Keratinocyte (primary cell): ENCODE results near the gene BAZ1B. TPM values are rescaled to one million over a fixed set of nuclear protein-coding genes. Genes with fewer than 3 reads are reported as not detected.
"Not testable (repeated sequence)": the region's sequence is repeated elsewhere in the genome, so short reads cannot be mapped to it uniquely, and the experiment has no call there.

Source experiments
- DNase-seq: peaks from one replicate; pipeline ENCODE4 v3.0.0-alpha.2; 2011; ENCODE audit warnings: low read depth, missing footprints, low spot score
- FAIRE-seq: peaks from 2 replicates; lab custom pipeline; 2011; peaks lifted over from hg19 to GRCh38; lab: Jason Lieb, UNC
- H2AFZ ChIP-seq: 2 replicates; pipeline ENCODE4 v1.6.0; 2012; ENCODE audit warnings: low read length, control low read depth, inconsistent platforms; ENCODE audit not compliant: control insufficient read depth
- H3K27ac ChIP-seq: 2 replicates; pipeline ENCODE4 v1.5.1; 2011; ENCODE audit warnings: low read length; ENCODE audit not compliant: control insufficient read depth, insufficient read depth
- H3K27me3 ChIP-seq: 3 replicates; pipeline ENCODE4 v1.6.0; 2011; ENCODE audit warnings: low read length; ENCODE audit not compliant: control insufficient read depth, insufficient read depth; ENCODE audit errors: extremely low read depth
- H3K36me3 ChIP-seq, 2 experiments: 2 replicates in 1 of 2; 3 replicates in 1 of 2; pipeline ENCODE4 v1.5.1; 2011; ENCODE audit warnings: low read length in 2 of 2, mild to moderate bottlenecking in 1 of 2; ENCODE audit not compliant: control insufficient read depth in 2 of 2, insufficient read depth in 2 of 2; ENCODE audit errors: extremely low read depth in 1 of 2
- H3K4me1 ChIP-seq: 3 replicates; pipeline ENCODE4 v1.5.1; 2011; ENCODE audit warnings: low read length; ENCODE audit not compliant: control insufficient read depth, insufficient read depth; ENCODE audit errors: extremely low read depth
- H3K4me2 ChIP-seq: 3 replicates; pipeline ENCODE4 v1.6.0; 2011; ENCODE audit warnings: low read depth, low read length; ENCODE audit not compliant: control insufficient read depth, insufficient read depth; ENCODE audit errors: extremely low read depth
- H3K4me3 ChIP-seq, 3 experiments: fragments of 200-600 bp in 1 of 3; sonication (generic) in 1 of 3; 2 replicates in 2 of 3; 3 replicates in 1 of 3; pipeline ENCODE4 v1.5.1; 2011 to 2016; ENCODE audit warnings: low read length in 3 of 3, mild to moderate bottlenecking in 3 of 3, control low read depth in 2 of 3, inconsistent platforms in 1 of 3, low read depth in 1 of 3, mixed read lengths in 1 of 3, mixed run types in 1 of 3, moderate library complexity in 1 of 3; ENCODE audit not compliant: control insufficient read depth in 2 of 3, insufficient read depth in 2 of 3; ENCODE audit errors: extremely low read depth in 1 of 3
- H3K79me2 ChIP-seq: 2 replicates; pipeline ENCODE4 v1.6.0; 2012; ENCODE audit warnings: low read length; ENCODE audit not compliant: control insufficient read depth, insufficient read depth
- H3K9ac ChIP-seq: 3 replicates; pipeline ENCODE4 v1.6.0; 2011; ENCODE audit warnings: low read length; ENCODE audit not compliant: control insufficient read depth, insufficient read depth; ENCODE audit errors: extremely low read depth
- H3K9me1 ChIP-seq: 3 replicates; pipeline ENCODE4 v1.6.0; 2011; ENCODE audit warnings: low read length; ENCODE audit not compliant: control insufficient read depth, insufficient read depth; ENCODE audit errors: extremely low read depth
- H3K9me3 ChIP-seq: 2 replicates; pipeline ENCODE4 v1.5.1; 2012; ENCODE audit warnings: low read depth, low read length; ENCODE audit not compliant: control insufficient read depth
- H4K20me1 ChIP-seq: 3 replicates; pipeline ENCODE4 v1.6.0; 2011; ENCODE audit warnings: low read length; ENCODE audit not compliant: control insufficient read depth, insufficient read depth; ENCODE audit errors: extremely low read depth
- EZH2 ChIP-seq: IDR thresholded peaks from one replicate; pipeline ENCODE4 v1.6.1; 2012; ENCODE audit warnings: inconsistent platforms, mild to moderate bottlenecking, low read length, moderate library complexity
- dilution Hi-C: fragments of 300-500 bp; cut with MboI; formaldehyde crosslinking; loops from one replicate; pipeline ENCODE4 v1.7.0; 2020; ENCODE audit warnings: low sequenced_read_pairs; ENCODE audit not compliant: extremely low pct_ligation_motif_present
- polyA plus RNA-seq, 5 experiments: library from polyadenylated mRNA; depleted of rRNA in 3 of 5; stranded (reverse) in 3 of 5; stranded (forward) in 1 of 5; unstranded in 1 of 5; fragments of >200 nt; gene quantifications; 1 replicate in 1 of 5; 2 replicates in 3 of 5; 3 replicates in 1 of 5; pipeline versions ENCODE4 v1.2.1 to v1.2.3, GENCODE V29; 2011 to 2012; ENCODE audit warnings: missing spikeins in 2 of 5, low read depth in 1 of 5, low replicate concordance in 1 of 5
- TF ChIP-seq, protein P1 (sequence below), 3 experiments: IDR thresholded peaks in 1 of 3; conservative IDR thresholded peaks in 1 of 3; optimal IDR thresholded peaks in 1 of 3; 2 replicates in 2 of 3; 3 replicates in 1 of 3; pipeline versions ENCODE3 to v1.5.1; 2011; ENCODE audit warnings: low read length in 3 of 3, mild to moderate bottlenecking in 3 of 3, moderate library complexity in 2 of 3, control low read depth in 1 of 3, inconsistent platforms in 1 of 3; ENCODE audit not compliant: insufficient read depth in 2 of 3; ENCODE audit errors: extremely low read depth in 1 of 3

Gene BAZ1B
- polyA plus RNA-seq, 1 donor (not counting 4 experiments of a cell fraction or from before 2014, with no cell fraction given): 24.3 TPM

DNA sequence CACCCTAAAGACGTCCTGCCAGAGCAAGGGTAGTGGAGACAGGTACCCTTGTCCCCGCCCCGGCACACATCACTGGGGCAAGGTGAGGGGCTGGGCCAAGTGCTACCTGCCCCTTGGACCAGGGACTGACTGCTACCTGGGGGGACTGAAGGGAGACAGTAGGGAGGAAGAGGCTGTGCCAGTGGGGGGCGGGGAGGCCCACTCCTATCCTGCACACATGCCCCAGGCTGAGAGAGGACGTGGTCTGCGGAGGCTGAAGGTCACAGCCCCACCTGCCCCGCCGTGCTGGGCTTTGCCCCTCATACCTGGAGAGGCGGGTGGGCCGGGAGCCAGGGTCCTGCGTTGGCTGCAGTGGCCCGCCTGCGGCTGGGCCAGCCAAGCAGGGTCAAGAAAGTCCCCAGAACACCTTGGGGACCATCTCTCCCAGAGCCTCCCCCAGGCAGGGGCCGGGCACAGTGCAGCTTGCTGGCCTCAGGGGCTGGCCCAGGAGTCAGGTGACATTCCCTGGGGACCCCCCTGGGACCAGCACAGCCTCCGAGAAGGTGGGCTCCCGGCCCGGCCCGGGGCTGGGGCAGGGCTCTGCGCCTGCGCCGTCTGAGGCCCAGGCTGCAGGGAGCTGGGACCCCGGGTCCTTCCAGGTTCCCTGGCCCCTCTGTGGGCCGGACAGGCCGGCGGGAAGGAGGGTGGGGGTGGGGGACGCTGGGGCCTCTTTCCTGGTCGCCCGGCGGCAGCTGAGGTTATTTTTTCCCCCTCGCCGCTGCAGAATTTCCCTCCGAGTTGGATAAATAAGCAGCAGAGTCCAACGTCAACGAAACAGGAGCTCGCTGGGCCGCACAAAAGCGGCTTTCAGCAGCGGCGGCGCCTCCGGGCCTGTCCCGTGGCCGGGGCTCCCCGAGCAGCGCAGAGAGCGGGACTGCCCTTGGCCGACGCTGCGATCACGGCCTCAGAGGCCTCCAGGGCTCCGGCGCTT lies 98.3 kb downstream of the BAZ1B start:
- Histone ChIP-seq H3K4me2 (no peak overlapping the region), H3K27me3 (peaks cover 3% of the 10 kb centered on the region), H3K9me3 (no peaks in the 10 kb centered on the region), H3K9me1 (no peaks in the 10 kb centered on the region), H3K36me3 (no peaks in the 10 kb centered on the region), H3K4me1 (no peaks in the 10 kb centered on the region), H3K79me2 (no peaks in the 10 kb centered on the region), H3K9ac (no peak overlapping the region), H3K27ac (no peak overlapping the region), H4K20me1 (no peaks in the 10 kb centered on the region), H3K4me3 (no peak overlapping the region), H2AFZ (no peak overlapping the region)
- DNase-seq (no peak), FAIRE-seq (no peak)
- dilution Hi-C loops: no loop called here
- TF ChIP-seq, protein P1, sequence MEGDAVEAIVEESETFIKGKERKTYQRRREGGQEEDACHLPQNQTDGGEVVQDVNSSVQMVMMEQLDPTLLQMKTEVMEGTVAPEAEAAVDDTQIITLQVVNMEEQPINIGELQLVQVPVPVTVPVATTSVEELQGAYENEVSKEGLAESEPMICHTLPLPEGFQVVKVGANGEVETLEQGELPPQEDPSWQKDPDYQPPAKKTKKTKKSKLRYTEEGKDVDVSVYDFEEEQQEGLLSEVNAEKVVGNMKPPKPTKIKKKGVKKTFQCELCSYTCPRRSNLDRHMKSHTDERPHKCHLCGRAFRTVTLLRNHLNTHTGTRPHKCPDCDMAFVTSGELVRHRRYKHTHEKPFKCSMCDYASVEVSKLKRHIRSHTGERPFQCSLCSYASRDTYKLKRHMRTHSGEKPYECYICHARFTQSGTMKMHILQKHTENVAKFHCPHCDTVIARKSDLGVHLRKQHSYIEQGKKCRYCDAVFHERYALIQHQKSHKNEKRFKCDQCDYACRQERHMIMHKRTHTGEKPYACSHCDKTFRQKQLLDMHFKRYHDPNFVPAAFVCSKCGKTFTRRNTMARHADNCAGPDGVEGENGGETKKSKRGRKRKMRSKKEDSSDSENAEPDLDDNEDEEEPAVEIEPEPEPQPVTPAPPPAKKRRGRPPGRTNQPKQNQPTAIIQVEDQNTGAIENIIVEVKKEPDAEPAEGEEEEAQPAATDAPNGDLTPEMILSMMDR (optimal IDR thresholded peaks at IDR 0.05 in 1 of 3, IDR thresholded peaks at IDR 0.05 in 1 of 3, conservative IDR thresholded peaks at IDR 0.05 in 1 of 3; ENCODE audit: extremely low read depth in 1 of 3, insufficient read depth in 2 of 3, low read length in 3 of 3): no peak
- TF ChIP-seq EZH2: no peak

DNA sequence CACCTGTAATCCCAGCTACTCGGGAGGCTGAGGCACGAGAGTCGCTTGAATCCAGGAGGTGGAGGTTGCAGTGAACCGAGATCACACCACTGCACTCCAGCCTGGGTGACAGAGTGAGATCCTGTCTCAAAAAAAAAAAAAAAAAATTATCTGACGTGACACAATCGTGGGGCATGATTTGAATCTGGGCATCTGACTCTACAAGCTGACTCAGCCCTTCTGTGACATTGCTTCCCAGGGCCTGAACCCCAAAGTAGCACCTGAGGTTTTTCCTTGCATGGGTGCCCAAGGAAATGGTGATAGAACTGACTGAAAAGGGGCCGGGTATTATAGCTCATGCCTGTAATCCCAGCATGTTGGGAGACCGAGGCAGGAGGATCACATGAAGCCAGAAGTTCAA lies 101.5 kb downstream of the BAZ1B start:
- FAIRE-seq, H2AFZ ChIP-seq, H3K27me3 ChIP-seq, H3K79me2 ChIP-seq, H4K20me1 ChIP-seq, H3K9ac ChIP-seq, H3K4me3 ChIP-seq, H3K4me1 ChIP-seq, H3K9me1 ChIP-seq, H3K4me2 ChIP-seq, H3K36me3 ChIP-seq, dilution Hi-C loops, DNase-seq, H3K9me3 ChIP-seq, H3K27ac ChIP-seq: not testable (repeated sequence)

DNA sequence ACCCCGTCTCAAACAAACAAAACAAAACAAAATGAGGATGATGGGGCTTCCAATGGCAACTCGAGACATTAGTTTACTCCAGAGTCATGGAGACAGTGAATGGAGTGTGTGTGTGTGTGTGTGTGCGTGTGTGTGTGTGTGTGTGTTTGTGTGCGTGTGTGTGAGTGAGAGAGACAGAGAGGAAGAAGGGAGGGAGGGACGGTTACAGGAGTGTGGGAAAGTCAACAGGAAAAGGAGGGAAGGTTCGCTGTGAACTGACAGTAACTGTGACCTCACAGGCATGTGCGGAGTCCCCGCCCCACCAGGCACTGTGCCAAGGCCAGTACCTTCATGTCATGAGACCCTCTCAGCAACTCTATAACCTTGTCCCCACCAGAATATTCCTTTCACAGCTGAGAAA lies 102.1 kb downstream of the BAZ1B start:
- H3K4me1 ChIP-seq, H3K4me3 ChIP-seq, H3K4me2 ChIP-seq, H2AFZ ChIP-seq, FAIRE-seq, H4K20me1 ChIP-seq, H3K9ac ChIP-seq, H3K36me3 ChIP-seq, H3K9me1 ChIP-seq, H3K27me3 ChIP-seq, dilution Hi-C loops, H3K27ac ChIP-seq, H3K79me2 ChIP-seq, H3K9me3 ChIP-seq, DNase-seq: not testable (repeated sequence)
